Fibroblast of lung (primary cell): ENCODE measurements around the gene AKTIP. TPM values are rescaled to one million over a fixed set of nuclear protein-coding genes. Genes with fewer than 3 reads are reported as not detected.

Source experiments
- DNase-seq, 2 donors: peaks; one replicate each; pipeline versions ENCODE4 v3.0.0 to v3.0.0-alpha.2; 2010; ENCODE audit warnings: low read depth in 2 of 2
- H2AFZ ChIP-seq: 2 replicates; pipeline ENCODE4 v1.5.1; 2012; ENCODE audit warnings: low read length, control low read depth, inconsistent platforms
- H3K27ac ChIP-seq: 2 replicates; pipeline ENCODE4 v1.5.1; 2011; ENCODE audit warnings: low read length, control low read depth; ENCODE audit not compliant: insufficient read depth
- H3K27me3 ChIP-seq: 2 replicates; pipeline ENCODE4 v1.5.1; 2011; ENCODE audit warnings: mild to moderate bottlenecking, low read length; ENCODE audit not compliant: control insufficient read depth, insufficient read depth
- H3K36me3 ChIP-seq: 2 replicates; pipeline ENCODE4 v1.5.1; 2011; ENCODE audit warnings: low read length; ENCODE audit not compliant: control insufficient read depth, insufficient read depth
- H3K4me1 ChIP-seq: 2 replicates; pipeline ENCODE4 v1.5.1; 2011; ENCODE audit warnings: low read length; ENCODE audit not compliant: control insufficient read depth, insufficient read depth; ENCODE audit errors: extremely low read depth
- H3K4me2 ChIP-seq: 2 replicates; pipeline ENCODE4 v1.5.1; 2011; ENCODE audit warnings: low read length, control low read depth; ENCODE audit not compliant: insufficient read depth; ENCODE audit errors: extremely low read depth
- H3K4me3 ChIP-seq, 4 experiments: fragments of 200-600 bp in 1 of 4; sonication (generic) in 1 of 4; replicated peaks in 1 of 4; 2 replicates each; pipeline ENCODE4 v1.5.1; 2011 to 2016; ENCODE audit warnings: low read length in 4 of 4, low read depth in 3 of 4, mild to moderate bottlenecking in 3 of 4, control low read depth in 2 of 4, inconsistent platforms in 1 of 4, mixed read lengths in 1 of 4; ENCODE audit not compliant: insufficient read depth in 1 of 4; ENCODE audit errors: control extremely low read depth in 1 of 4
- H3K79me2 ChIP-seq: 2 replicates; pipeline ENCODE4 v1.5.1; 2012; ENCODE audit warnings: mild to moderate bottlenecking, low read length, inconsistent platforms; ENCODE audit not compliant: control insufficient read depth, insufficient read depth
- H3K9ac ChIP-seq: 2 replicates; pipeline ENCODE4 v1.5.1; 2011; ENCODE audit warnings: mild to moderate bottlenecking, low read length, control low read depth; ENCODE audit not compliant: insufficient read depth
- H3K9me3 ChIP-seq: 2 replicates; pipeline ENCODE4 v1.5.1; 2012; ENCODE audit warnings: low read depth, low read length; ENCODE audit not compliant: control insufficient read depth, insufficient read depth
- H4K20me1 ChIP-seq: 2 replicates; pipeline ENCODE4 v1.5.1; 2011; ENCODE audit warnings: low read length; ENCODE audit not compliant: control insufficient read depth, insufficient read depth; ENCODE audit errors: extremely low read depth
- EZH2 ChIP-seq: IDR thresholded peaks from 2 replicates; pipeline ENCODE4 v1.5.1; 2012; ENCODE audit warnings: low read length, control low read depth, mild to moderate bottlenecking; ENCODE audit errors: missing control alignments
- polyA plus RNA-seq, 2 donors: library from polyadenylated mRNA; depleted of rRNA in 1 of 2; stranded (reverse) in 1 of 2; unstranded in 1 of 2; fragments of >200 nt; gene quantifications; 2 replicates each; pipeline ENCODE4 v1.2.1, GENCODE V29; 2011 to 2012; ENCODE audit warnings: missing spikeins in 1 of 2
- total RNA-seq: library from RNA; depleted of rRNA; stranded (reverse); fragments of >200 nt; gene quantifications from 2 replicates; pipeline ENCODE4 v1.2.1, GENCODE V29; 2014
- TF ChIP-seq, protein P1 (sequence below), 2 donors: IDR thresholded peaks in 1 of 2; conservative IDR thresholded peaks in 1 of 2; 1 replicate in 1 of 2; 2 replicates in 1 of 2; pipeline ENCODE4 v1.5.1; 2011 to 2012; ENCODE audit warnings: low read length in 2 of 2, control low read depth in 1 of 2, inconsistent platforms in 1 of 2, low read depth in 1 of 2, mild to moderate bottlenecking in 1 of 2

Gene AKTIP
- total and polyA plus RNA-seq, 2 donors (not counting 1 experiment from before 2014, with no cell fraction given): 21.3 to 28.0 TPM

DNA sequence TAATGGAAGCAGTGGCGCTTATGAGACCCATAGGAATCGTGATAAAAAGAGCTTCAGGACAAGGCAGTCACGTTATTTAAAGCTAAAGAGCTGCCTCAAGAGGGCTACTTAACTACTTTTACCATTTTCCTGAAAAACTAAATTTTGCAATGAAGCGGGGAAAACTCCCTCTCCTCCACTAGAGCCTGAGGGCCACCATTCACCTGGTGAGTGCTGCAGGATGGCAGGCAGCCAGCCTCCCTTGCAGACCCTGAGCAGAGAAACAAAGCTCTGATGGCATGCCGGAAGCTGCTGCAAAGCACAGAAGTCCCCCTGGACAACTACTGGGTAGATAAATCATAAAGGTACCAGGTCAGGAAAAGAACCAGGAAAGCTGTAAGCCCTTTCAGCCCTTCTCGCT lies 8.4 kb downstream of the AKTIP start:
- no peak for DNase-seq
- no peaks in the 10 kb centered on the region for H4K20me1 ChIP-seq
- TF ChIP-seq, protein P1, sequence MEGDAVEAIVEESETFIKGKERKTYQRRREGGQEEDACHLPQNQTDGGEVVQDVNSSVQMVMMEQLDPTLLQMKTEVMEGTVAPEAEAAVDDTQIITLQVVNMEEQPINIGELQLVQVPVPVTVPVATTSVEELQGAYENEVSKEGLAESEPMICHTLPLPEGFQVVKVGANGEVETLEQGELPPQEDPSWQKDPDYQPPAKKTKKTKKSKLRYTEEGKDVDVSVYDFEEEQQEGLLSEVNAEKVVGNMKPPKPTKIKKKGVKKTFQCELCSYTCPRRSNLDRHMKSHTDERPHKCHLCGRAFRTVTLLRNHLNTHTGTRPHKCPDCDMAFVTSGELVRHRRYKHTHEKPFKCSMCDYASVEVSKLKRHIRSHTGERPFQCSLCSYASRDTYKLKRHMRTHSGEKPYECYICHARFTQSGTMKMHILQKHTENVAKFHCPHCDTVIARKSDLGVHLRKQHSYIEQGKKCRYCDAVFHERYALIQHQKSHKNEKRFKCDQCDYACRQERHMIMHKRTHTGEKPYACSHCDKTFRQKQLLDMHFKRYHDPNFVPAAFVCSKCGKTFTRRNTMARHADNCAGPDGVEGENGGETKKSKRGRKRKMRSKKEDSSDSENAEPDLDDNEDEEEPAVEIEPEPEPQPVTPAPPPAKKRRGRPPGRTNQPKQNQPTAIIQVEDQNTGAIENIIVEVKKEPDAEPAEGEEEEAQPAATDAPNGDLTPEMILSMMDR (conservative IDR thresholded peaks at IDR 0.05 in 1 of 2, IDR thresholded peaks at IDR 0.05 in 1 of 2; ENCODE audit: low read depth in 1 of 2, low read length in 2 of 2): no peak
- no peak for TF ChIP-seq EZH2
- no peaks in the 10 kb centered on the region for H3K79me2 ChIP-seq
- no peak overlapping the region for H3K4me3 ChIP-seq
- peaks cover 5% of the 10 kb centered on the region for H3K36me3 ChIP-seq
- H3K4me1 ChIP-seq: no peaks in the 10 kb centered on the region
- H3K27me3 ChIP-seq: no peaks in the 10 kb centered on the region
- no peak overlapping the region for H3K27ac ChIP-seq
- no peak overlapping the region for H2AFZ ChIP-seq
- H3K9ac ChIP-seq: no peak overlapping the region
- no peak overlapping the region for H3K4me2 ChIP-seq
- H3K9me3 ChIP-seq: no peaks in the 10 kb centered on the region

DNA sequence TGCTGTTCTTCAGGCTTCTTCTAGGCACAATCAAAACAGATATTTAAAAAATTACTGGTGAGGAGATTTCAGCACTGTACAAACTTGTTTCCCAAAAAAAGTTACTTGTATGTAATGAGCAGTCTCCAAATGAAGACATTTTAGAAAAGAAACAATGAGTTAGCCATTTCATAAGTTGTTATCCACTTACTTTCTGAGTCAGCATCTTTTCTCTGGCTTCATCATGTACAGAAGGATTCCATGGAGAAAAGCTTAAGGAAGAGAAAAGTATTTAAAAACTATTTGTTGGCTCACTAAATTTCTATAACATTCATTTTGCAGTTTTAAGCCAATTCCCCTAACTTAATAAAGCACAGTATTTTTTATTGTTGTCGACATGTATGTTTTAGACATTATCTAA lies 10.5 kb downstream of the AKTIP start:
- no peak overlapping the region for H3K9ac ChIP-seq
- no peaks in the 10 kb centered on the region for H3K9me3 ChIP-seq
- peaks cover 5% of the 10 kb centered on the region for H3K36me3 ChIP-seq
- no peaks in the 10 kb centered on the region for H3K79me2 ChIP-seq
- H2AFZ ChIP-seq: no peak overlapping the region
- TF ChIP-seq, protein P1 (conservative IDR thresholded peaks at IDR 0.05 in 1 of 2, IDR thresholded peaks at IDR 0.05 in 1 of 2; ENCODE audit: low read depth in 1 of 2, low read length in 2 of 2): no peak
- TF ChIP-seq EZH2: no peak
- no peaks in the 10 kb centered on the region for H3K27me3 ChIP-seq
- H3K4me3 ChIP-seq: no peak overlapping the region
- no peak overlapping the region for H3K27ac ChIP-seq
- H4K20me1 ChIP-seq: no peaks in the 10 kb centered on the region
- no peak overlapping the region for H3K4me2 ChIP-seq
- no peak for DNase-seq
- H3K4me1 ChIP-seq: no peaks in the 10 kb centered on the region

DNA sequence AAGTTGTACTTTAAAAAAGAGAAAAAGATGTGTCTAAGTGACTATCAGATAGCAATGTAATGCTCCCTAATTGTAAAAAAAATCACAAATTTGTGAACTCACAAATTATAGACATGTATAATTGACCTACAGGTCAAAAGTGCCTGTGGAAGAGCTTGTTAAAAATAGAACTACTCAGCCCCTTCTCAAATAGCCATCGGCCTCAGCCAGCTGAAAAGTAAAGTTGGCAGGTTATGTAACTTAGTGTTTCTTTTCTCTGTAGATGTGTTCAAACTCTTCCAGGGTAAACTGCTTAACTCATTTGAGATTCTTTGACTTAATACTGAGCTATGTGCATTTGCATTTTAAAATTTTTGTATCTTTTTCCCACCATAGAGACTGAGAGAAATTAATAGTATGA lies 13.3 kb downstream of the AKTIP start:
- no peak for TF ChIP-seq EZH2
- TF ChIP-seq, protein P1 (conservative IDR thresholded peaks at IDR 0.05 in 1 of 2, IDR thresholded peaks at IDR 0.05 in 1 of 2; ENCODE audit: low read depth in 1 of 2, low read length in 2 of 2): no peak
- Histone ChIP-seq H3K4me3 (no peak overlapping the region), H3K36me3 (peaks cover 5% of the 10 kb centered on the region)

More for the DNA sequence above, 13.3 kb downstream of the AKTIP start:
- Histone ChIP-seq H3K27ac (no peak overlapping the region), H3K79me2 (no peaks in the 10 kb centered on the region), H3K9me3 (no peaks in the 10 kb centered on the region), H3K4me1 (no peaks in the 10 kb centered on the region), H3K9ac (no peak overlapping the region), H4K20me1 (no peaks in the 10 kb centered on the region), H3K27me3 (no peaks in the 10 kb centered on the region), H3K4me2 (no peak overlapping the region), H2AFZ (no peak overlapping the region)
- DNase-seq: no peak
